ENCODE results near the gene KCNIP4. TPM values are rescaled to one million over a fixed set of nuclear protein-coding genes. Genes with fewer than 3 reads are reported as not detected.

KCNIP4 gene
- total and polyA plus RNA-seq, 2 experiments from 2014 or later, result 0.65 TPM; not detected in 1

- 4 to 12% methylated on average over 4 of the region's 4 CpGs for whole genome bisulfite sequencing, 2 experiments (ENCODE audit: low coverage in 1 of 2, low lambda C conversion rate in 2 of 2, missing lambda C conversion rate in 2 of 2)
- no peak for DNase-seq
- TF ChIP-seq EZH2phosphoT487 (IDR thresholded peaks at IDR 0.05; ENCODE audit: insufficient read depth, low read depth) (no peak), EZH2 (IDR thresholded peaks at IDR 0.05; ENCODE audit: insufficient read depth, poor library complexity, severe bottlenecking) (no peak)
Measured at GRCh38 chr4:21002976-21003375, 945.6 kb downstream of the KCNIP4 start.

GRCh38 chr4:21002286-21002685 is 946.3 kb downstream of the KCNIP4 start:
- 4 to 13% methylated on average over 5 of the region's 5 CpGs for WGBS, 2 experiments (ENCODE audit: low coverage in 1 of 2, low lambda C conversion rate in 2 of 2, missing lambda C conversion rate in 2 of 2)
- TF ChIP-seq EZH2phosphoT487 (IDR thresholded peaks at IDR 0.05; ENCODE audit: insufficient read depth, low read depth) (no peak), EZH2 (IDR thresholded peaks at IDR 0.05; ENCODE audit: insufficient read depth, poor library complexity, severe bottlenecking) (no peak)
- in situ Hi-C loops (cut with MboI), result no loop called here

More at GRCh38 chr4:21002976-21003375, 945.6 kb downstream of the KCNIP4 start:
- no peak overlapping the region for H3K4me2 ChIP-seq (ENCODE audit: unreplicated experiment)
- H3K9me2 ChIP-seq (ENCODE audit: insufficient read depth), result no peaks in the 10 kb centered on the region
- H3K9me3 ChIP-seq (ENCODE audit: low read depth), result no peaks in the 10 kb centered on the region
- no peak overlapping the region for H3K9ac ChIP-seq
- no peaks in the 10 kb centered on the region for H3K4me1 ChIP-seq (ENCODE audit: insufficient read depth)
- no peak overlapping the region for H3K4me3 ChIP-seq
- H3K36me3 ChIP-seq (ENCODE audit: low read depth), result no peaks in the 10 kb centered on the region
- H3K27ac ChIP-seq, result no peak overlapping the region
- no peaks in the 10 kb centered on the region for H3K27me3 ChIP-seq (replicated peaks; ENCODE audit: insufficient read depth)
- in situ Hi-C loops (cut with MboI), result no loop called here
- no peaks in the 10 kb centered on the region for H3K79me2 ChIP-seq (ENCODE audit: insufficient read depth)
- no peaks in the 10 kb centered on the region for H3F3A ChIP-seq (ENCODE audit: insufficient read depth)
- no peaks in the 10 kb centered on the region for H4K20me1 ChIP-seq (ENCODE audit: insufficient read depth)
- no peak overlapping the region for H2AFZ ChIP-seq

GRCh38 chr4:21001490-21001889 is 947.1 kb downstream of the KCNIP4 start:
- Histone ChIP-seq H4K20me1 (ENCODE audit: insufficient read depth) (no peaks in the 10 kb centered on the region), H3K4me1 (ENCODE audit: insufficient read depth) (no peaks in the 10 kb centered on the region), H3K27me3 (replicated peaks; ENCODE audit: insufficient read depth) (no peaks in the 10 kb centered on the region), H3K9me2 (ENCODE audit: insufficient read depth) (no peaks in the 10 kb centered on the region), H2AFZ (no peak overlapping the region), H3F3A (ENCODE audit: insufficient read depth) (no peaks in the 10 kb centered on the region), H3K36me3 (ENCODE audit: low read depth) (no peaks in the 10 kb centered on the region), H3K9ac (no peak overlapping the region), H3K79me2 (ENCODE audit: insufficient read depth) (no peaks in the 10 kb centered on the region), H3K4me3 (no peak overlapping the region), H3K9me3 (ENCODE audit: low read depth) (no peaks in the 10 kb centered on the region), H3K27ac (no peak overlapping the region), H3K4me2 (ENCODE audit: unreplicated experiment) (no peak overlapping the region)
- TF ChIP-seq EZH2phosphoT487 (IDR thresholded peaks at IDR 0.05; ENCODE audit: insufficient read depth, low read depth), result no peak
- in situ Hi-C loops (cut with MboI), result no loop called here
- 19 to 22% methylated on average over 4 of the region's 4 CpGs for WGBS, 2 experiments (ENCODE audit: low coverage in 1 of 2, low lambda C conversion rate in 2 of 2, missing lambda C conversion rate in 2 of 2)
- DNase-seq, result no peak

More at GRCh38 chr4:21002286-21002685, 946.3 kb downstream of the KCNIP4 start:
- Histone ChIP-seq H3K4me2 (ENCODE audit: unreplicated experiment) (no peak overlapping the region), H4K20me1 (ENCODE audit: insufficient read depth) (no peaks in the 10 kb centered on the region), H3K36me3 (ENCODE audit: low read depth) (no peaks in the 10 kb centered on the region), H3K9me3 (ENCODE audit: low read depth) (no peaks in the 10 kb centered on the region), H3F3A (ENCODE audit: insufficient read depth) (no peaks in the 10 kb centered on the region), H3K79me2 (ENCODE audit: insufficient read depth) (no peaks in the 10 kb centered on the region), H2AFZ (no peak overlapping the region), H3K27me3 (replicated peaks; ENCODE audit: insufficient read depth) (no peaks in the 10 kb centered on the region), H3K9ac (no peak overlapping the region), H3K4me1 (ENCODE audit: insufficient read depth) (no peaks in the 10 kb centered on the region), H3K27ac (no peak overlapping the region), H3K9me2 (ENCODE audit: insufficient read depth) (no peaks in the 10 kb centered on the region), H3K4me3 (no peak overlapping the region)
- DNase-seq, result no peak

GRCh38 chr4:20997886-20998285 is 950.7 kb downstream of the KCNIP4 start:
- H3K9me3 ChIP-seq (ENCODE audit: low read depth), result no peaks in the 10 kb centered on the region
- no peaks in the 10 kb centered on the region for H3K9me2 ChIP-seq (ENCODE audit: insufficient read depth)
- WGBS, 2 experiments (ENCODE audit: low coverage in 1 of 2, low lambda C conversion rate in 2 of 2, missing lambda C conversion rate in 2 of 2), result 4 to 10% methylated on average over 3 of the region's 3 CpGs
- no peak overlapping the region for H3K4me2 ChIP-seq (ENCODE audit: unreplicated experiment)
- no peak overlapping the region for H3K27ac ChIP-seq
- no peak overlapping the region for H3K9ac ChIP-seq
- H3K79me2 ChIP-seq (ENCODE audit: insufficient read depth), result no peaks in the 10 kb centered on the region
- DNase-seq, result no peak
- no peak for TF ChIP-seq EZH2 (IDR thresholded peaks at IDR 0.05; ENCODE audit: insufficient read depth, poor library complexity, severe bottlenecking)
- no peak for TF ChIP-seq EZH2phosphoT487 (IDR thresholded peaks at IDR 0.05; ENCODE audit: insufficient read depth, low read depth)
- H3K27me3 ChIP-seq (replicated peaks; ENCODE audit: insufficient read depth), result no peaks in the 10 kb centered on the region
- no peak overlapping the region for H2AFZ ChIP-seq
- no peaks in the 10 kb centered on the region for H3F3A ChIP-seq (ENCODE audit: insufficient read depth)
- in situ Hi-C loops (cut with MboI), result no loop called here
- H3K4me3 ChIP-seq, result no peak overlapping the region
- H3K36me3 ChIP-seq (ENCODE audit: low read depth), result no peaks in the 10 kb centered on the region
- H4K20me1 ChIP-seq (ENCODE audit: insufficient read depth), result no peaks in the 10 kb centered on the region
- H3K4me1 ChIP-seq (ENCODE audit: insufficient read depth), result no peaks in the 10 kb centered on the region

GRCh38 chr4:20995610-20996009 is 953.0 kb downstream of the KCNIP4 start:
- Histone ChIP-seq H3K27me3 (replicated peaks; ENCODE audit: insufficient read depth) (no peaks in the 10 kb centered on the region), H3K9me2 (ENCODE audit: insufficient read depth) (no peaks in the 10 kb centered on the region)

More at GRCh38 chr4:20995610-20996009, 953.0 kb downstream of the KCNIP4 start:
- no peaks in the 10 kb centered on the region for H3K79me2 ChIP-seq (ENCODE audit: insufficient read depth)
- H3K27ac ChIP-seq, result no peak overlapping the region
- in situ Hi-C loops (cut with MboI), result no loop called here
- H3K9ac ChIP-seq, result no peak overlapping the region
- no peaks in the 10 kb centered on the region for H3K36me3 ChIP-seq (ENCODE audit: low read depth)
- H3F3A ChIP-seq (ENCODE audit: insufficient read depth), result no peaks in the 10 kb centered on the region
- no peaks in the 10 kb centered on the region for H3K4me1 ChIP-seq (ENCODE audit: insufficient read depth)
- no peaks in the 10 kb centered on the region for H3K9me3 ChIP-seq (ENCODE audit: low read depth)
- no peak for TF ChIP-seq EZH2phosphoT487 (IDR thresholded peaks at IDR 0.05; ENCODE audit: insufficient read depth, low read depth)
- no peak for TF ChIP-seq EZH2 (IDR thresholded peaks at IDR 0.05; ENCODE audit: insufficient read depth, poor library complexity, severe bottlenecking)
- no peak overlapping the region for H2AFZ ChIP-seq
- 58% methylated on average over 4 of the region's 4 CpGs for WGBS, 2 experiments (ENCODE audit: low coverage in 1 of 2, low lambda C conversion rate in 2 of 2, missing lambda C conversion rate in 2 of 2)
- no peaks in the 10 kb centered on the region for H4K20me1 ChIP-seq (ENCODE audit: insufficient read depth)
- H3K4me2 ChIP-seq (ENCODE audit: unreplicated experiment), result no peak overlapping the region
- no peak for DNase-seq
- H3K4me3 ChIP-seq, result no peak overlapping the region

All from GM23248 (cell line).